Keratinocyte (primary cell): Measurements from ENCODE around the gene BCAS3. TPM values are rescaled to one million over a fixed set of nuclear protein-coding genes. Genes with fewer than 3 reads are reported as not detected.

Experiments
- DNase-seq: peaks from one replicate; pipeline ENCODE4 v3.0.0-alpha.2; 2011; ENCODE audit warnings: low read depth, missing footprints, low spot score
- FAIRE-seq: peaks from 2 replicates; lab custom pipeline; 2011; peaks lifted over from hg19 to GRCh38; lab: Jason Lieb, UNC
- H2AFZ ChIP-seq: 2 replicates; pipeline ENCODE4 v1.6.0; 2012; ENCODE audit warnings: low read length, control low read depth, inconsistent platforms; ENCODE audit not compliant: control insufficient read depth
- H3K27ac ChIP-seq: 2 replicates; pipeline ENCODE4 v1.5.1; 2011; ENCODE audit warnings: low read length; ENCODE audit not compliant: control insufficient read depth, insufficient read depth
- H3K27me3 ChIP-seq: 3 replicates; pipeline ENCODE4 v1.6.0; 2011; ENCODE audit warnings: low read length; ENCODE audit not compliant: control insufficient read depth, insufficient read depth; ENCODE audit errors: extremely low read depth
- H3K36me3 ChIP-seq, 2 experiments: 2 replicates in 1 of 2; 3 replicates in 1 of 2; pipeline ENCODE4 v1.5.1; 2011; ENCODE audit warnings: low read length in 2 of 2, mild to moderate bottlenecking in 1 of 2; ENCODE audit not compliant: control insufficient read depth in 2 of 2, insufficient read depth in 2 of 2; ENCODE audit errors: extremely low read depth in 1 of 2
- H3K4me1 ChIP-seq: 3 replicates; pipeline ENCODE4 v1.5.1; 2011; ENCODE audit warnings: low read length; ENCODE audit not compliant: control insufficient read depth, insufficient read depth; ENCODE audit errors: extremely low read depth
- H3K4me2 ChIP-seq: 3 replicates; pipeline ENCODE4 v1.6.0; 2011; ENCODE audit warnings: low read depth, low read length; ENCODE audit not compliant: control insufficient read depth, insufficient read depth; ENCODE audit errors: extremely low read depth
- H3K4me3 ChIP-seq, 3 experiments: fragments of 200-600 bp in 1 of 3; sonication (generic) in 1 of 3; 2 replicates in 2 of 3; 3 replicates in 1 of 3; pipeline ENCODE4 v1.5.1; 2011 to 2016; ENCODE audit warnings: low read length in 3 of 3, mild to moderate bottlenecking in 3 of 3, control low read depth in 2 of 3, inconsistent platforms in 1 of 3, low read depth in 1 of 3, mixed read lengths in 1 of 3, mixed run types in 1 of 3, moderate library complexity in 1 of 3; ENCODE audit not compliant: control insufficient read depth in 2 of 3, insufficient read depth in 2 of 3; ENCODE audit errors: extremely low read depth in 1 of 3
- H3K79me2 ChIP-seq: 2 replicates; pipeline ENCODE4 v1.6.0; 2012; ENCODE audit warnings: low read length; ENCODE audit not compliant: control insufficient read depth, insufficient read depth
- H3K9ac ChIP-seq: 3 replicates; pipeline ENCODE4 v1.6.0; 2011; ENCODE audit warnings: low read length; ENCODE audit not compliant: control insufficient read depth, insufficient read depth; ENCODE audit errors: extremely low read depth
- H3K9me1 ChIP-seq: 3 replicates; pipeline ENCODE4 v1.6.0; 2011; ENCODE audit warnings: low read length; ENCODE audit not compliant: control insufficient read depth, insufficient read depth; ENCODE audit errors: extremely low read depth
- H3K9me3 ChIP-seq: 2 replicates; pipeline ENCODE4 v1.5.1; 2012; ENCODE audit warnings: low read depth, low read length; ENCODE audit not compliant: control insufficient read depth
- H4K20me1 ChIP-seq: 3 replicates; pipeline ENCODE4 v1.6.0; 2011; ENCODE audit warnings: low read length; ENCODE audit not compliant: control insufficient read depth, insufficient read depth; ENCODE audit errors: extremely low read depth
- EZH2 ChIP-seq: IDR thresholded peaks from one replicate; pipeline ENCODE4 v1.6.1; 2012; ENCODE audit warnings: inconsistent platforms, mild to moderate bottlenecking, low read length, moderate library complexity
- dilution Hi-C: fragments of 300-500 bp; cut with MboI; formaldehyde crosslinking; loops from one replicate; pipeline ENCODE4 v1.7.0; 2020; ENCODE audit warnings: low sequenced_read_pairs; ENCODE audit not compliant: extremely low pct_ligation_motif_present
- polyA plus RNA-seq, 5 experiments: library from polyadenylated mRNA; depleted of rRNA in 3 of 5; stranded (reverse) in 3 of 5; stranded (forward) in 1 of 5; unstranded in 1 of 5; fragments of >200 nt; gene quantifications; 1 replicate in 1 of 5; 2 replicates in 3 of 5; 3 replicates in 1 of 5; pipeline versions ENCODE4 v1.2.1 to v1.2.3, GENCODE V29; 2011 to 2012; ENCODE audit warnings: missing spikeins in 2 of 5, low read depth in 1 of 5, low replicate concordance in 1 of 5
- TF ChIP-seq, protein P1 (sequence below), 3 experiments: IDR thresholded peaks in 1 of 3; conservative IDR thresholded peaks in 1 of 3; optimal IDR thresholded peaks in 1 of 3; 2 replicates in 2 of 3; 3 replicates in 1 of 3; pipeline versions ENCODE3 to v1.5.1; 2011; ENCODE audit warnings: low read length in 3 of 3, mild to moderate bottlenecking in 3 of 3, moderate library complexity in 2 of 3, control low read depth in 1 of 3, inconsistent platforms in 1 of 3; ENCODE audit not compliant: insufficient read depth in 2 of 3; ENCODE audit errors: extremely low read depth in 1 of 3

The BCAS3 gene
- polyA plus RNA-seq, 1 donor (not counting 4 experiments of a cell fraction or from before 2014, with no cell fraction given), result 11.8 TPM

DNA sequence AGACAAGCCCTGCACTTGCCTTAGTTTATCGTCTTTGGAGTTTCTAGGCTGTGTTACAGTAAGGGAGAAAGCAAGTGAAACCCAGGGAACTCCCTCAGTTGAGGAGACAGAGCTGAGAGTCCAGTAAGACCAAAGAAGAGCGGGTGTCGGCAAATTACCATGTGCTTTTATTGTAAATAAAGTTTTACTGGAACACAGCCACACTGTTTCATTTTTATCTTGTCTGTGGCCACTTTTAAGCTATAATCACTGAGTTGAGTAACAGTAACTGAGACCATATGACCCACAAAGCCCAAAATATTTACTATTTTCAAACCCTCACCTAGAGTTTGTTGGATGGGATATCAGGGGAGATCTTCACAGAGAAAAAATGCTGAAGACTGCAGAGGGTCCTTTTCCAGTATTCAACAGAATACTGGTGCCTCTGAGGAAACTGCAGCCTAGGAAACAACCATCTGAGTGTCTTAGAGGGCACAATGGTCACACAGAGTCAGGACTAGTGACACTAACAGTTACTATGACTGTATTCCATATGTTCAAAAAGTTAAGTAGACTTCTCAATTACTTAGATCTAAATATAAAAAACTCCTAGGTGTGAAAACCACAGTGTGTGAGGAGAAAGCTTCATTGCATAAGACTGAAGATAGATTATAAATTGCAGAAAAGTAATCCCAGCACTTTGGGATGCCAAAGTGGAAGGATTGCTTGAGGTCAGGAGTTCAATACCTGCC, 370.9 kb downstream of the BCAS3 start:
- Histone ChIP-seq H3K9ac (no peak overlapping the region), H3K27ac (no peak overlapping the region), H3K9me3 (no peaks in the 10 kb centered on the region), H3K9me1 (no peaks in the 10 kb centered on the region), H4K20me1 (no peaks in the 10 kb centered on the region), H3K4me2 (no peak overlapping the region), H3K79me2 (no peaks in the 10 kb centered on the region), H2AFZ (no peak overlapping the region), H3K4me1 (no peaks in the 10 kb centered on the region), H3K27me3 (no peaks in the 10 kb centered on the region), H3K4me3 (no peak overlapping the region), H3K36me3 (no peaks in the 10 kb centered on the region)
- FAIRE-seq (no peak), DNase-seq (no peak)
- TF ChIP-seq, protein P1, sequence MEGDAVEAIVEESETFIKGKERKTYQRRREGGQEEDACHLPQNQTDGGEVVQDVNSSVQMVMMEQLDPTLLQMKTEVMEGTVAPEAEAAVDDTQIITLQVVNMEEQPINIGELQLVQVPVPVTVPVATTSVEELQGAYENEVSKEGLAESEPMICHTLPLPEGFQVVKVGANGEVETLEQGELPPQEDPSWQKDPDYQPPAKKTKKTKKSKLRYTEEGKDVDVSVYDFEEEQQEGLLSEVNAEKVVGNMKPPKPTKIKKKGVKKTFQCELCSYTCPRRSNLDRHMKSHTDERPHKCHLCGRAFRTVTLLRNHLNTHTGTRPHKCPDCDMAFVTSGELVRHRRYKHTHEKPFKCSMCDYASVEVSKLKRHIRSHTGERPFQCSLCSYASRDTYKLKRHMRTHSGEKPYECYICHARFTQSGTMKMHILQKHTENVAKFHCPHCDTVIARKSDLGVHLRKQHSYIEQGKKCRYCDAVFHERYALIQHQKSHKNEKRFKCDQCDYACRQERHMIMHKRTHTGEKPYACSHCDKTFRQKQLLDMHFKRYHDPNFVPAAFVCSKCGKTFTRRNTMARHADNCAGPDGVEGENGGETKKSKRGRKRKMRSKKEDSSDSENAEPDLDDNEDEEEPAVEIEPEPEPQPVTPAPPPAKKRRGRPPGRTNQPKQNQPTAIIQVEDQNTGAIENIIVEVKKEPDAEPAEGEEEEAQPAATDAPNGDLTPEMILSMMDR (optimal IDR thresholded peaks at IDR 0.05 in 1 of 3, IDR thresholded peaks at IDR 0.05 in 1 of 3, conservative IDR thresholded peaks at IDR 0.05 in 1 of 3; ENCODE audit: extremely low read depth in 1 of 3, insufficient read depth in 2 of 3, low read length in 3 of 3), result no peak
- no peak for TF ChIP-seq EZH2
- dilution Hi-C loops, result no loop called here

- H3K9me1 ChIP-seq, result no peaks in the 10 kb centered on the region
- H3K79me2 ChIP-seq, result no peaks in the 10 kb centered on the region
- no peaks in the 10 kb centered on the region for H4K20me1 ChIP-seq
- TF ChIP-seq, protein P1 (optimal IDR thresholded peaks at IDR 0.05 in 1 of 3, IDR thresholded peaks at IDR 0.05 in 1 of 3, conservative IDR thresholded peaks at IDR 0.05 in 1 of 3; ENCODE audit: extremely low read depth in 1 of 3, insufficient read depth in 2 of 3, low read length in 3 of 3), result no peak
- no peak for TF ChIP-seq EZH2
- no peak overlapping the region for H2AFZ ChIP-seq
- H3K9ac ChIP-seq, result no peak overlapping the region
- H3K27me3 ChIP-seq, result no peaks in the 10 kb centered on the region
- no peaks in the 10 kb centered on the region for H3K9me3 ChIP-seq
- DNase-seq (no peak), FAIRE-seq (no peak)
- peaks cover 5% of the 10 kb centered on the region for H3K4me1 ChIP-seq
- H3K4me3 ChIP-seq, result no peak overlapping the region
- H3K36me3 ChIP-seq, result no peaks in the 10 kb centered on the region
- H3K4me2 ChIP-seq, result no peak overlapping the region
- H3K27ac ChIP-seq, result no peak overlapping the region
- dilution Hi-C loops, result no loop called here
These were observed 375.8 kb downstream of the BCAS3 start for GRCh38 chr17:61053469-61053868.
